ENCODE results near the gene LHX5.

- no peak for TF ChIP-seq CTCF (IDR thresholded peaks at IDR 0.05)
- TF ChIP-seq POLR2A (IDR thresholded peaks at IDR 0.05): no peak
These were observed 57.1 kb downstream of the LHX5 start for GRCh38 chr12:113414519-113415038.

All from transverse colon (tissue), 3 donors.